22Rv1 (cell line): ENCODE data around the gene IL13.

Source experiments
- CTCF ChIP-seq: fragments of 450-650 bp; IDR thresholded peaks from 2 replicates; pipeline ENCODE4 v1.5.1; 2017; ENCODE audit warnings: mild to moderate bottlenecking
- ZFX ChIP-seq: fragments of 450-650 bp; IDR thresholded peaks from 2 replicates; pipeline ENCODE4 v1.6.1; 2017; ENCODE audit warnings: antibody characterized with exemption, borderline replicate concordance

DNA sequence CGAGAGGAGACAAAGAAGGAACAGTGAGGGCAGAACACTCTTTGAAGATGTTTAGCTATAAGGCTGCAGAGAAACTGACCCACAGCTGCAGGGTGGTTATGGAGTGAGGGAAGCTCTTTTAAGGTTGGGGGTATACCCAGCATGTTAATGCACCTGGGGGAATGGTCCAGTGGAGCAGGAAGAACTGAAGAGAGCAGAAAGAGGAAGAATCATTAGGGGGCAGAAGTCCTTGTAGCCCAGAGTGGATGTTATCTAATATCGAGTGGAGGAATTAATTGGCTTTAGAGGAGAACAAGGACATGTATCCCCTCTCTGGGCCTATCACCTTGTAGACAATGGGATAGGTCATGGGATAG is 23.5 kb downstream of the IL13 start:
- no peak for TF ChIP-seq CTCF
- TF ChIP-seq ZFX: no peak
